GM12872 (cell line): ENCODE results near the gene ITPKA.

Experiments
- CTCF ChIP-seq: IDR thresholded peaks from 3 replicates; pipeline ENCODE4 v1.5.1; 2011; ENCODE audit warnings: low read depth, mild to moderate bottlenecking, low read length, moderate library complexity; ENCODE audit not compliant: insufficient read depth

The ITPKA gene

GRCh38 chr15:41492597-41493204 lies 973 bp upstream of the ITPKA start:
- TF ChIP-seq CTCF: no peak

GRCh38 chr15:41493902-41494189 lies 172 bp downstream of the ITPKA start:
- TF ChIP-seq CTCF: no peak

GRCh38 chr15:41494190-41494921 lies 682 bp downstream of the ITPKA start:
- 0 out of 3 replicates have a peak, but pooled peaks have one; percentile 7 for TF ChIP-seq CTCF

GRCh38 chr15:41494922-41495735 lies 1.5 kb downstream of the ITPKA start:
- TF ChIP-seq CTCF: no peak

GRCh38 chr15:41495736-41496599 lies 2.3 kb downstream of the ITPKA start:
- TF ChIP-seq CTCF: no peak

- TF ChIP-seq CTCF: no peak
Measured at GRCh38 chr15:41498657-41499056, 5.0 kb downstream of the ITPKA start.
